Measurements from ENCODE around the gene TPSG1.

DNA sequence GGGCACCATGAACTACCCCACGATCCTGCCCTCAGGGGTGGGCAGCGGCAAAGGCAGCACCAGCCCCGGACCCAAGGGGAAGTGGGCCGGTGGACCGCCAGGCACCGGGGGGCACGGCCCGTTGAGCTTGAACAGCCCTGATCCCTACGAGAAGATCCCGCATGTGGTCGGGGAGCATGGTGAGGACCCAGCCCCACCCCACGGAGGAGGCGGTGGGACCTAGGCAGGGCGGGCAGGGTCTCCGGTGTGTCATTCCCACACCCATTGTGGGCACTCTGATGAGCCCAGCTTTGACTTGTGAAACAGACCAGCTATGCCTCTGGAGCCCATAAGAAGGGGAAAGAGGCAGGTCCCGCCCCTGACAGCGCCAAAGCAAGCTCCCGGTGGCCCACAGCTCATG, 22.8 kb downstream of the TPSG1 start:
- TF ChIP-seq POLR2AphosphoS5 (IDR thresholded peaks at IDR 0.05) (no peak), POLR2A (IDR thresholded peaks at IDR 0.05) (no peak), EP300 (IDR thresholded peaks at IDR 0.05) (no peak)
- TF ChIP-seq, protein P1, sequence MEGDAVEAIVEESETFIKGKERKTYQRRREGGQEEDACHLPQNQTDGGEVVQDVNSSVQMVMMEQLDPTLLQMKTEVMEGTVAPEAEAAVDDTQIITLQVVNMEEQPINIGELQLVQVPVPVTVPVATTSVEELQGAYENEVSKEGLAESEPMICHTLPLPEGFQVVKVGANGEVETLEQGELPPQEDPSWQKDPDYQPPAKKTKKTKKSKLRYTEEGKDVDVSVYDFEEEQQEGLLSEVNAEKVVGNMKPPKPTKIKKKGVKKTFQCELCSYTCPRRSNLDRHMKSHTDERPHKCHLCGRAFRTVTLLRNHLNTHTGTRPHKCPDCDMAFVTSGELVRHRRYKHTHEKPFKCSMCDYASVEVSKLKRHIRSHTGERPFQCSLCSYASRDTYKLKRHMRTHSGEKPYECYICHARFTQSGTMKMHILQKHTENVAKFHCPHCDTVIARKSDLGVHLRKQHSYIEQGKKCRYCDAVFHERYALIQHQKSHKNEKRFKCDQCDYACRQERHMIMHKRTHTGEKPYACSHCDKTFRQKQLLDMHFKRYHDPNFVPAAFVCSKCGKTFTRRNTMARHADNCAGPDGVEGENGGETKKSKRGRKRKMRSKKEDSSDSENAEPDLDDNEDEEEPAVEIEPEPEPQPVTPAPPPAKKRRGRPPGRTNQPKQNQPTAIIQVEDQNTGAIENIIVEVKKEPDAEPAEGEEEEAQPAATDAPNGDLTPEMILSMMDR (IDR thresholded peaks at IDR 0.05), result no peak
